Smooth muscle cell (in vitro differentiated cells): ENCODE data around the gene USP54. TPM values are rescaled to one million over a fixed set of nuclear protein-coding genes. Genes with fewer than 3 reads are reported as not detected.

Experiments
- polyA plus RNA-seq: library from polyadenylated mRNA; unstranded; fragments of >200 nt; fragmentation: Nextera tagmentation; extraction: Ambion mirVana; gene quantifications from 2 replicates; pipeline ENCODE4 v1.2.1, GENCODE V29; 2016
- small RNA-seq: library from RNA; depleted of rRNA; stranded (forward); fragments of <200 nt; gene quantifications from one replicate; pipeline ENCODE3, GENCODE V24; 2014
- total RNA-seq: library from RNA; depleted of rRNA; stranded (reverse); fragments of >200 nt; gene quantifications from 2 replicates; pipeline ENCODE4 v1.2.3, GENCODE V29; 2014

The USP54 gene
- total and polyA plus RNA-seq, 2 experiments from 2014 or later, result 3.1 to 8.2 TPM

Small RNA genes within 50 kb of the gene (small RNA-seq; reads per million reads assigned to genes)
- not detected for gene RNU6-883P

Other genes starting within 250 kb of the USP54 start
- 0.22 and 0.31 TPM in 2 replicates for gene CFAP70, start 232.5 kb downstream of the USP54 start, total RNA-seq
- gene CFAP70, start 232.5 kb downstream of the USP54 start, polyA plus RNA-seq, result 0.08 and 0.41 TPM in 2 replicates
- gene ANXA7, start 177.3 kb downstream of the USP54 start, total RNA-seq, result 54.4 and 57.6 TPM in 2 replicates
- 52.6 and 59.1 TPM in 2 replicates for gene ANXA7, start 177.3 kb downstream of the USP54 start, polyA plus RNA-seq
- gene MSS51, start 157.8 kb downstream of the USP54 start, total RNA-seq, result 2.4 and 3.5 TPM in 2 replicates
- 0.66 and 0.92 TPM in 2 replicates for gene MSS51, start 157.8 kb downstream of the USP54 start, polyA plus RNA-seq
- gene PPP3CB, start 95.3 kb downstream of the USP54 start, total RNA-seq, result 53.0 and 61.9 TPM in 2 replicates
- 14.9 and 15.1 TPM in 2 replicates for gene PPP3CB, start 95.3 kb downstream of the USP54 start, polyA plus RNA-seq
- 2.4 and 3.9 TPM in 2 replicates for gene MYOZ1, start 50.1 kb upstream of the USP54 start, total RNA-seq
- gene MYOZ1, start 50.1 kb upstream of the USP54 start, polyA plus RNA-seq, result 1.7 and 5.6 TPM in 2 replicates
- not detected in 2 replicates for gene SYNPO2L, start 64.7 kb upstream of the USP54 start, total RNA-seq
- gene SYNPO2L, start 64.7 kb upstream of the USP54 start, polyA plus RNA-seq, result 0.18 and 0.25 TPM in 2 replicates
- 4.1 and 7.8 TPM in 2 replicates for gene AGAP5, start 106.8 kb upstream of the USP54 start, total RNA-seq
- 1.4 and 3.2 TPM in 2 replicates for gene AGAP5, start 106.8 kb upstream of the USP54 start, polyA plus RNA-seq
- gene SEC24C, start 153.0 kb upstream of the USP54 start, total RNA-seq, result 50.3 and 54.7 TPM in 2 replicates
- gene SEC24C, start 153.0 kb upstream of the USP54 start, polyA plus RNA-seq, result 36.4 and 41.5 TPM in 2 replicates
- 51.7 and 65.9 TPM in 2 replicates for gene CHCHD1, start 190.7 kb upstream of the USP54 start, total RNA-seq
- 67.8 and 68.3 TPM in 2 replicates for gene CHCHD1, start 190.7 kb upstream of the USP54 start, polyA plus RNA-seq
- 44.8 and 83.9 TPM in 2 replicates for gene ZSWIM8, start 194.3 kb upstream of the USP54 start, total RNA-seq
- 48.3 and 66.9 TPM in 2 replicates for gene ZSWIM8, start 194.3 kb upstream of the USP54 start, polyA plus RNA-seq
- 12.4 and 13.3 TPM in 2 replicates for gene NDST2, start 220.3 kb upstream of the USP54 start, total RNA-seq
- gene NDST2, start 220.3 kb upstream of the USP54 start, polyA plus RNA-seq, result 11.1 and 15.2 TPM in 2 replicates